ENCODE data around the gene UTP25. TPM values are rescaled to one million over a fixed set of nuclear protein-coding genes. Genes with fewer than 3 reads are reported as not detected.
A peak's percentile ranks its signal among the peaks of the same experiment; 100 is the strongest.

The UTP25 gene
- polyA plus RNA-seq, 1 experiment, result 6.8 TPM

GRCh38 chr1:209855623-209856022 lies 27.9 kb downstream of the UTP25 start:
- ChIA-PET POLR2A (no interaction called here), CTCF (interaction anchor here (0.7 to 3.7 kb wide), 5 partner anchors 9 to 134 kb away, joined by 3 to 17 read pairs (median 10); partner anchors contain the start of gene UTP25)
- Histone ChIP-seq H3K27me3 (ENCODE audit: control insufficient read depth, insufficient read depth, low read length) (no peaks in the 10 kb centered on the region), H3K4me3 (ENCODE audit: low read depth, low read length) (no peak overlapping the region), H3K36me3 (ENCODE audit: control insufficient read depth, insufficient read depth, low read length) (peaks cover 7% of the 10 kb centered on the region)
- DNase-seq (ENCODE audit: low read depth), result no peak
- TF ChIP-seq, protein P1, sequence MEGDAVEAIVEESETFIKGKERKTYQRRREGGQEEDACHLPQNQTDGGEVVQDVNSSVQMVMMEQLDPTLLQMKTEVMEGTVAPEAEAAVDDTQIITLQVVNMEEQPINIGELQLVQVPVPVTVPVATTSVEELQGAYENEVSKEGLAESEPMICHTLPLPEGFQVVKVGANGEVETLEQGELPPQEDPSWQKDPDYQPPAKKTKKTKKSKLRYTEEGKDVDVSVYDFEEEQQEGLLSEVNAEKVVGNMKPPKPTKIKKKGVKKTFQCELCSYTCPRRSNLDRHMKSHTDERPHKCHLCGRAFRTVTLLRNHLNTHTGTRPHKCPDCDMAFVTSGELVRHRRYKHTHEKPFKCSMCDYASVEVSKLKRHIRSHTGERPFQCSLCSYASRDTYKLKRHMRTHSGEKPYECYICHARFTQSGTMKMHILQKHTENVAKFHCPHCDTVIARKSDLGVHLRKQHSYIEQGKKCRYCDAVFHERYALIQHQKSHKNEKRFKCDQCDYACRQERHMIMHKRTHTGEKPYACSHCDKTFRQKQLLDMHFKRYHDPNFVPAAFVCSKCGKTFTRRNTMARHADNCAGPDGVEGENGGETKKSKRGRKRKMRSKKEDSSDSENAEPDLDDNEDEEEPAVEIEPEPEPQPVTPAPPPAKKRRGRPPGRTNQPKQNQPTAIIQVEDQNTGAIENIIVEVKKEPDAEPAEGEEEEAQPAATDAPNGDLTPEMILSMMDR (IDR thresholded peaks at IDR 0.05; ENCODE audit: insufficient read depth, low read depth, low read length), result no peak

DNA sequence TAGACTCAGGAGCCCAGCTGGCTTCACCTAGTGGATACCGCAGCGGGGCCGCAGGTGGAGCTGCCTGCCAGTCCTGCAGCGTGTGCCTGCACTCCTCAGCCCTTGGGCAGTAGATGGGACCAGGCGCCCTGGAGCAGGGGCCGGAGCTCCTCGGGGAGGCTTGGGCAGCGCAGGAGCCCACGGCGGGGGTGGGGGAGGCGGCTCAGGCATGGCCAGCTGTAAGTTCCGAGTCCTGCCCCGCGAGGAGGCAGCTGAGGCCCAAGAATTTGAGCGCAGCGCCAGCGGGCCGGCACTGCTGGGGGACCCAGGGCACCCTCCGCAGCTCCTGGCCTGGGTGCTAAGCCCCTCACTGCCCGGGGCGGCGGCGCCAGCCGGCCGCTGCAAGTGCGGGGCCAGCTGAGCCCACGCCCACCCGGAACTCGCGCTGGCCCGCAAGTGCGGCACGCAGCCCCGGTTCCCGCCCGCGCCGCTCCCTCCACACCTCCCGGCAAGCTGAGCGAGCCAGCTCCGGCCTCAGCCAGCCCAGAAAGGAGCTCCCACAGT lies 30.9 kb downstream of the UTP25 start:
- ChIA-PET POLR2A (no interaction called here), CTCF (interaction anchor here (1.0 to 4.9 kb wide), 7 partner anchors 10 to 135 kb away, joined by 3 to 60 read pairs (median 8); no protein-coding TSS in a partner anchor)
- Histone ChIP-seq H3K27me3 (ENCODE audit: control insufficient read depth, insufficient read depth, low read length) (peaks cover 3% of the 10 kb centered on the region), H3K36me3 (ENCODE audit: control insufficient read depth, insufficient read depth, low read length) (peaks cover 7% of the 10 kb centered on the region), H3K4me3 (ENCODE audit: low read depth, low read length) (no peak overlapping the region)
- no peak for DNase-seq (ENCODE audit: low read depth)
- TF ChIP-seq, protein P1 (IDR thresholded peaks at IDR 0.05; ENCODE audit: insufficient read depth, low read depth, low read length), result no peak

- DNase-seq (ENCODE audit: low read depth), result no peak
- CTCF ChIA-PET, result interaction anchor here (0.6 to 4.9 kb wide), 25 partner anchors 8 to 1334 kb away, joined by 3 to 60 read pairs (median 6); no protein-coding TSS in a partner anchor
- Histone ChIP-seq H3K4me3 (ENCODE audit: low read depth, low read length) (no peak overlapping the region), H3K27me3 (ENCODE audit: control insufficient read depth, insufficient read depth, low read length) (peaks cover 3% of the 10 kb centered on the region), H3K36me3 (ENCODE audit: control insufficient read depth, insufficient read depth, low read length) (peaks cover under 1% of the 10 kb centered on the region)
- TF ChIP-seq, protein P1 (IDR thresholded peaks at IDR 0.05; ENCODE audit: insufficient read depth, low read depth, low read length), result peak; percentile 89
- POLR2A ChIA-PET, result no interaction called here
These were observed 32.6 kb downstream of the UTP25 start for GRCh38 chr1:209860293-209860881.

DNA sequence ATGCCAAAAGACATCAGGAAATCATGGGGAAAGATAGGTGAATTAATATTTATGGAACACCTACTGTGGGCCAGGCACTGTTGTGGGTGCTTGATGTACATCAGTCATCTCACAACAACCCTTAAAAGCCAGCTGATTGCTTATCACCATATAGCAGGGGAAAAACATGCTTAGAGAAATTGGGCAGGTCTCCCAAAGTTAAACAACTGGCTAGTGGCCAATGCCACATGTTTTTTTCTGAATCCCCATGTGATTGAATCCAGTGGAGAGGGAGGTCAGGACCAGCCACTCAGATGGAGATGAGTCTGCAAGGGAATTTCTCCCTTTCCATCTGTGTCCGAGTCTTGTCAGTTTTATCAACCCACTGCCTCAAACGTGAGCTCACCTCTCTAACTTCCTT lies 33.5 kb downstream of the UTP25 start:
- TF ChIP-seq, protein P1 (IDR thresholded peaks at IDR 0.05; ENCODE audit: insufficient read depth, low read depth, low read length), result no peak
- H3K27me3 ChIP-seq (ENCODE audit: control insufficient read depth, insufficient read depth, low read length), result peaks cover 3% of the 10 kb centered on the region
- POLR2A ChIA-PET, result no interaction called here
- no peak overlapping the region for H3K4me3 ChIP-seq (ENCODE audit: low read depth, low read length)
- H3K36me3 ChIP-seq (ENCODE audit: control insufficient read depth, insufficient read depth, low read length), result no peaks in the 10 kb centered on the region
- CTCF ChIA-PET, result interaction anchor here (0.6 to 4.9 kb wide), 10 partner anchors 10 to 132 kb away, joined by 3 to 60 read pairs (median 10); no protein-coding TSS in a partner anchor
- no peak for DNase-seq (ENCODE audit: low read depth)
